PFSK-1 (cell line): Measurements from ENCODE around the gene DNAH14.

ENCODE experiments used
- FOXP2 ChIP-seq: optimal IDR thresholded peaks from 2 replicates; pipeline ENCODE3; 2011; ENCODE audit warnings: borderline replicate concordance, control low read depth, inconsistent platforms; ENCODE audit not compliant: insufficient read depth; ENCODE audit errors: extremely low read length, extremely low read depth
- POLR2AphosphoS5 ChIP-seq: IDR thresholded peaks from 2 replicates; pipeline ENCODE4 v1.6.1; 2012; ENCODE audit warnings: low read depth, mild to moderate bottlenecking, control low read depth, low read length, moderate library complexity
- REST ChIP-seq, 2 experiments: IDR thresholded peaks; 2 replicates each; pipeline versions ENCODE4 v1.6.1 to v1.8.0; 2011 to 2012; ENCODE audit warnings: low read depth in 2 of 2, low read length in 2 of 2, control low read depth in 1 of 2, inconsistent platforms in 1 of 2, mild to moderate bottlenecking in 1 of 2, moderate library complexity in 1 of 2; ENCODE audit not compliant: insufficient read depth in 1 of 2
- SIN3A ChIP-seq: IDR thresholded peaks from 2 replicates; pipeline ENCODE4 v1.6.1; 2012; ENCODE audit warnings: mild to moderate bottlenecking, low read length, moderate library complexity, borderline replicate concordance; ENCODE audit not compliant: insufficient read depth
- TAF1 ChIP-seq: IDR thresholded peaks from 2 replicates; pipeline ENCODE4 v1.6.1; 2012; ENCODE audit warnings: low read length, control low read depth, borderline replicate concordance; ENCODE audit not compliant: insufficient read depth

Gene DNAH14

GRCh38 chr1:225347123-225347683, 417.7 kb downstream of the DNAH14 start:
- no peak for TF ChIP-seq TAF1
- TF ChIP-seq POLR2AphosphoS5 = no peak
- TF ChIP-seq SIN3A = no peak
- no peak for TF ChIP-seq REST (IDR thresholded peaks at IDR 0.05; ENCODE audit: insufficient read depth in 1 of 2, low read depth in 2 of 2, low read length in 2 of 2)
- no peak for TF ChIP-seq FOXP2

GRCh38 chr1:225348400-225348799, 418.9 kb downstream of the DNAH14 start:
- no peak for TF ChIP-seq POLR2AphosphoS5
- TF ChIP-seq TAF1 = no peak
- no peak for TF ChIP-seq FOXP2
- no peak for TF ChIP-seq SIN3A
- no peak for TF ChIP-seq REST (IDR thresholded peaks at IDR 0.05; ENCODE audit: insufficient read depth in 1 of 2, low read depth in 2 of 2, low read length in 2 of 2)

DNA sequence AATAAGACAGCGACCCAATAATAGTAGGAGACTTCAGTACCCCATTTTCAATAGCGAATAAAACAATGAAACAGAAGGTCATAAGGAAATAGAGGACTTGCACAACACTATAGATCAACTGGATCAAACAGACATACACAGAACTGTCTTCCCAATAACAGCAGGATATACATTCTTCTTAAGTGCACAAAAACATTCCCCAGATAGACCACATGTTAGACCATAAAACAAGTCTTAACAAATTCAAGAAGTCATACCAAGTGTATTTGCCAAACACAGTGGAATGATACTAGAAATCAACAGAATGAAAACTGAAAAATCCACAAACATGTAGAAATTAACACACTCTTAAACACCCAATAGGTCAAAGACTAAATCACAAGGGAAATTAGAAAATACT, 420.4 kb downstream of the DNAH14 start:
- no peak for TF ChIP-seq FOXP2
- TF ChIP-seq TAF1 = no peak
- no peak for TF ChIP-seq REST (IDR thresholded peaks at IDR 0.05; ENCODE audit: insufficient read depth in 1 of 2, low read depth in 2 of 2, low read length in 2 of 2)
- no peak for TF ChIP-seq POLR2AphosphoS5
- no peak for TF ChIP-seq SIN3A

DNA sequence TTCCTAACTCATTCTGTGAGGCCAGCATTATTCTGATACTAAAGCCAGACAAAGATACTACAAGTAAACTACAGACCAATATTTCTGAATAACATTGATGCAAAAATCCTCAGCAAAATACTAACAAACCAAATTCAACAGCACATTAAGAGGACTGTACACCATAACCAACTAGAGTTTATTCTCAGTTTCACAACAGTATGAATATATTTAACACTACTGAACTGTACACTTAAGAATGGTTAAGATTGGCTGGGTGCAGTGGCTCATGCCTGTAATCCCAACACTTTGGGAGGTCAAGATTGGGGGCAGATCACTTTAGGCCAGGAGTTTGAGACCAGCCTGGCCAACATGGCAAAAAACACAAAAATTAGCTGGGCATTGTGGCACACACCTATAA, 421.4 kb downstream of the DNAH14 start:
- TF ChIP-seq TAF1 (no peak), REST (IDR thresholded peaks at IDR 0.05; ENCODE audit: insufficient read depth in 1 of 2, low read depth in 2 of 2, low read length in 2 of 2) (no peak), SIN3A (no peak), POLR2AphosphoS5 (no peak)

DNA sequence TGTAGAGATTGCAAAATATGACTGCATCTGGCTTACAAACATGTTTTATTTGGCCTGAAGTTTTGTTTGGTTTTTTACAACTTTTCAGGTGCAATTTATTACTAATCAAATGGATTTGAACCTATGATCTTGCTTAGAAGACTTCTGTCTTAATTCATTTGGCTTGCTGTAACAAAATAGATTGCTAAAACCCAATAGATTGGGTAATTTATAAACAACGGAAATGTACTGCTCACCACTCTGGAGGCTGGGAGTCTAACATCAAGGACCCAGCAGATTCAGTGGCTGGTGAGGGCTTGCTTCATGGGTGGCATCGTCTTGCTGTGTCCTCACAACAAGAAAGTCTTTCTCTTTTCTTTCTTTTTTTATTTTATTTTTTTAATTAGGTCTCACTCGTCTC, 425.4 kb downstream of the DNAH14 start:
- TF ChIP-seq TAF1 = no peak
